ENCODE results near the gene CCDC9B. TPM values are rescaled to one million over a fixed set of nuclear protein-coding genes. Genes with fewer than 3 reads are reported as not detected.

Gene CCDC9B
- polyA plus RNA-seq, 1 of the 3 experiments (the other 2 are of a cell fraction): 13.7 TPM

- peak; percentile 95 for DNase-seq
- Histone ChIP-seq H3F3A (replicated peaks; ENCODE audit: insufficient read depth) (peaks cover 8% of the 10 kb centered on the region), H3K9me2 (no peaks in the 10 kb centered on the region), H4K20me1 (ENCODE audit: insufficient read depth) (no peaks in the 10 kb centered on the region), H3K4me2 (peak within 1 kb of the TSS; percentile 90), H2AFZ (ENCODE audit: low read depth) (peak within 1 kb of the TSS; percentile 72), H3K9ac (peak within 1 kb of the TSS; percentile 83), H3K4me1 (ENCODE audit: control insufficient read depth in 1 of 2, insufficient read depth in 2 of 2, low read depth in 1 of 2, low read length in 1 of 2) (peaks cover 7 to 17% of the 10 kb centered on the region in 2 experiments; a peak in 3 of 4 replicates), H3K4me3 (ENCODE audit: low read depth in 2 of 2, low read length in 1 of 2) (peak within 1 kb of the TSS; percentile 77 to 93), H3K36me3 (replicated peaks in 1 of 2; ENCODE audit: control insufficient read depth in 1 of 2, insufficient read depth in 2 of 2, low read length in 1 of 2) (peaks cover 14 to 16% of the 10 kb centered on the region in 2 experiments), H3K27me3 (ENCODE audit: insufficient read depth) (no peaks in the 10 kb centered on the region), H3K27ac (ENCODE audit: low read depth in 2 of 2, low read length in 1 of 2) (peak within 1 kb of the TSS; percentile 20 to 66; a peak in 3 of 4 replicates), H3K79me2 (ENCODE audit: insufficient read depth) (peaks cover 31% of the 10 kb centered on the region), H3K9me3 (no peaks in the 10 kb centered on the region)
- no peak for TF ChIP-seq ZBTB33 (IDR thresholded peaks at IDR 0.05; ENCODE audit: borderline replicate concordance, low read depth)
- peak; percentile 100 for TF ChIP-seq FOXM1 (IDR thresholded peaks at IDR 0.05; ENCODE audit: low read depth)
- TF ChIP-seq, protein P1, sequence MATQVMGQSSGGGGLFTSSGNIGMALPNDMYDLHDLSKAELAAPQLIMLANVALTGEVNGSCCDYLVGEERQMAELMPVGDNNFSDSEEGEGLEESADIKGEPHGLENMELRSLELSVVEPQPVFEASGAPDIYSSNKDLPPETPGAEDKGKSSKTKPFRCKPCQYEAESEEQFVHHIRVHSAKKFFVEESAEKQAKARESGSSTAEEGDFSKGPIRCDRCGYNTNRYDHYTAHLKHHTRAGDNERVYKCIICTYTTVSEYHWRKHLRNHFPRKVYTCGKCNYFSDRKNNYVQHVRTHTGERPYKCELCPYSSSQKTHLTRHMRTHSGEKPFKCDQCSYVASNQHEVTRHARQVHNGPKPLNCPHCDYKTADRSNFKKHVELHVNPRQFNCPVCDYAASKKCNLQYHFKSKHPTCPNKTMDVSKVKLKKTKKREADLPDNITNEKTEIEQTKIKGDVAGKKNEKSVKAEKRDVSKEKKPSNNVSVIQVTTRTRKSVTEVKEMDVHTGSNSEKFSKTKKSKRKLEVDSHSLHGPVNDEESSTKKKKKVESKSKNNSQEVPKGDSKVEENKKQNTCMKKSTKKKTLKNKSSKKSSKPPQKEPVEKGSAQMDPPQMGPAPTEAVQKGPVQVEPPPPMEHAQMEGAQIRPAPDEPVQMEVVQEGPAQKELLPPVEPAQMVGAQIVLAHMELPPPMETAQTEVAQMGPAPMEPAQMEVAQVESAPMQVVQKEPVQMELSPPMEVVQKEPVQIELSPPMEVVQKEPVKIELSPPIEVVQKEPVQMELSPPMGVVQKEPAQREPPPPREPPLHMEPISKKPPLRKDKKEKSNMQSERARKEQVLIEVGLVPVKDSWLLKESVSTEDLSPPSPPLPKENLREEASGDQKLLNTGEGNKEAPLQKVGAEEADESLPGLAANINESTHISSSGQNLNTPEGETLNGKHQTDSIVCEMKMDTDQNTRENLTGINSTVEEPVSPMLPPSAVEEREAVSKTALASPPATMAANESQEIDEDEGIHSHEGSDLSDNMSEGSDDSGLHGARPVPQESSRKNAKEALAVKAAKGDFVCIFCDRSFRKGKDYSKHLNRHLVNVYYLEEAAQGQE (IDR thresholded peaks at IDR 0.05; ENCODE audit: low read depth, low read length): 0 out of 2 replicates have a peak, but pooled peaks have one; percentile 22
- peak; percentile 97 for TF ChIP-seq GABPA (IDR thresholded peaks at IDR 0.05; ENCODE audit: low read depth)
- TF ChIP-seq TEAD4 (IDR thresholded peaks at IDR 0.05; ENCODE audit: borderline replicate concordance, insufficient read depth): no peak
- TF ChIP-seq MXI1 (IDR thresholded peaks at IDR 0.05; ENCODE audit: low read depth, low read length): peak; percentile 93
- peak; percentile 15 for TF ChIP-seq CHD2 (IDR thresholded peaks at IDR 0.05; ENCODE audit: low read length, partially characterized antibody)
- TF ChIP-seq ELF1 (IDR thresholded peaks at IDR 0.05): peak; percentile 30; the same call in 1 of the 2 replicates
- peak; percentile 89 for TF ChIP-seq TAF1 (IDR thresholded peaks at IDR 0.05; ENCODE audit: borderline replicate concordance, low read depth, low read length)
- TF ChIP-seq SIN3A (IDR thresholded peaks at IDR 0.05; ENCODE audit: borderline replicate concordance, low read depth, low read length): peak; percentile 93
- no peak for TF ChIP-seq FOSL2 (IDR thresholded peaks at IDR 0.05; ENCODE audit: borderline replicate concordance, low read depth)
- TF ChIP-seq YY1 (IDR thresholded peaks at IDR 0.05; ENCODE audit: low read depth): peak; percentile 100
- peak; percentile 77 for TF ChIP-seq POLR2AphosphoS5 (IDR thresholded peaks at IDR 0.05; ENCODE audit: low read depth, low read length)
- no peak for TF ChIP-seq MEF2A (IDR thresholded peaks at IDR 0.05; ENCODE audit: borderline replicate concordance, low read depth)
- POLR2A ChIA-PET: interaction anchor here (0.8 to 1.8 kb wide), 4 partner anchors 23 to 210 kb away, joined by 3 to 7 read pairs (median 4); partner anchors contain the start of genes CCDC9B and IVD
- 10% methylated on average over 37 of the region's 57 CpGs for WGBS (ENCODE audit: low lambda C conversion rate)
- CTCF ChIA-PET: interaction anchor here (0.8 to 3.4 kb wide), 10 partner anchors 10 to 104 kb away, joined by 3 to 18 read pairs (median 6); partner anchors contain the start of genes CCDC9B and IVD
These were observed 42.1 kb upstream of the CCDC9B start, which contains the start of gene KNSTRN for GRCh38 chr15:40382580-40383456. Gene KNSTRN, plus strand, starts transcription at chr15:40382721. Its CDS starts 115 bp downstream, at chr15:40382836.

All from SK-N-SH (cell line).